GM12801 (cell line): ENCODE results near the gene PKD1.

Experiments
- TF ChIP-seq, protein P1 (sequence below): IDR thresholded peaks from one replicate; pipeline ENCODE4 v1.5.1; 2011; ENCODE audit warnings: control low read depth; ENCODE audit not compliant: insufficient read length; ENCODE audit errors: extremely low read depth

The PKD1 gene

DNA sequence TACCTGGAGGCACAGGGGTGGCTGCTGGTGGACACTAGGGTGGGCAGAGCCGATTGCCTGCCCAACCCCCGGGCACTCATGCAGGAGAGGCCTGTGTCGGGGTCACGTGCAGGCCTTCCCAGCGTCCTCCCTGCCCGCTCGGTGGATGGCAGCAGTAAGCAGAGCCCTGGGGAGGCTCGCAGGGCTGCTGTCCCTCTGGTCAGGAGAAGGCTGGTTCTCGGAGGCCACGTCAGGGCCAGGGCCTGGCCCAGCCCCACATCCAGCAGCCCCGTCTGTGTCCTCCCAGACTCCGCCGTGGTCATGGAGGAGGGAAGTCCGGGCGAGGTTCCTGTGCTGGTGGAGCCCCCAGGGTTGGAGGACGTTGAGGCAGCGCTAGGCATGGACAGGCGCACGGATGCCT, 52.3 kb downstream of the PKD1 start:
- TF ChIP-seq, protein P1, sequence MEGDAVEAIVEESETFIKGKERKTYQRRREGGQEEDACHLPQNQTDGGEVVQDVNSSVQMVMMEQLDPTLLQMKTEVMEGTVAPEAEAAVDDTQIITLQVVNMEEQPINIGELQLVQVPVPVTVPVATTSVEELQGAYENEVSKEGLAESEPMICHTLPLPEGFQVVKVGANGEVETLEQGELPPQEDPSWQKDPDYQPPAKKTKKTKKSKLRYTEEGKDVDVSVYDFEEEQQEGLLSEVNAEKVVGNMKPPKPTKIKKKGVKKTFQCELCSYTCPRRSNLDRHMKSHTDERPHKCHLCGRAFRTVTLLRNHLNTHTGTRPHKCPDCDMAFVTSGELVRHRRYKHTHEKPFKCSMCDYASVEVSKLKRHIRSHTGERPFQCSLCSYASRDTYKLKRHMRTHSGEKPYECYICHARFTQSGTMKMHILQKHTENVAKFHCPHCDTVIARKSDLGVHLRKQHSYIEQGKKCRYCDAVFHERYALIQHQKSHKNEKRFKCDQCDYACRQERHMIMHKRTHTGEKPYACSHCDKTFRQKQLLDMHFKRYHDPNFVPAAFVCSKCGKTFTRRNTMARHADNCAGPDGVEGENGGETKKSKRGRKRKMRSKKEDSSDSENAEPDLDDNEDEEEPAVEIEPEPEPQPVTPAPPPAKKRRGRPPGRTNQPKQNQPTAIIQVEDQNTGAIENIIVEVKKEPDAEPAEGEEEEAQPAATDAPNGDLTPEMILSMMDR = no peak

DNA sequence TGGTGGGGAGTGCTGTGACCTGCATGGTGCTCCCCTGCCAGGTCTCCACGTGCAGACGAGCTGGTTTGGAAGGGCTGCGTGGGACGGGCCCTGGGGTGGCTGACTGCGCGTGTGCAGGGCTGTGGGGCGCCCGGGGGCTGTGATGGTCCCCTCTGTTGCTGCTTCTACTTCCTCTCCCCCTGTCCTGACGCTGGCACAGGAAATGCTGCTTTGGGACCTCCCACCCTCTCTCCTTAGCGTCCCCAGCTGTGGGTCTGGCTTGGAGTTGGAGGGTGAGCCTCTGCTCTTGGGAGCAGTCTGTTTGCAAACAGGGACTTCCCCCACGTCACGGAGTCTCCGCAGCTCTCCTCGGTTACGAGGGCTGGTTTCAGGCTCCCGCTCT, 52.7 kb downstream of the PKD1 start:
- TF ChIP-seq, protein P1 = no peak

DNA sequence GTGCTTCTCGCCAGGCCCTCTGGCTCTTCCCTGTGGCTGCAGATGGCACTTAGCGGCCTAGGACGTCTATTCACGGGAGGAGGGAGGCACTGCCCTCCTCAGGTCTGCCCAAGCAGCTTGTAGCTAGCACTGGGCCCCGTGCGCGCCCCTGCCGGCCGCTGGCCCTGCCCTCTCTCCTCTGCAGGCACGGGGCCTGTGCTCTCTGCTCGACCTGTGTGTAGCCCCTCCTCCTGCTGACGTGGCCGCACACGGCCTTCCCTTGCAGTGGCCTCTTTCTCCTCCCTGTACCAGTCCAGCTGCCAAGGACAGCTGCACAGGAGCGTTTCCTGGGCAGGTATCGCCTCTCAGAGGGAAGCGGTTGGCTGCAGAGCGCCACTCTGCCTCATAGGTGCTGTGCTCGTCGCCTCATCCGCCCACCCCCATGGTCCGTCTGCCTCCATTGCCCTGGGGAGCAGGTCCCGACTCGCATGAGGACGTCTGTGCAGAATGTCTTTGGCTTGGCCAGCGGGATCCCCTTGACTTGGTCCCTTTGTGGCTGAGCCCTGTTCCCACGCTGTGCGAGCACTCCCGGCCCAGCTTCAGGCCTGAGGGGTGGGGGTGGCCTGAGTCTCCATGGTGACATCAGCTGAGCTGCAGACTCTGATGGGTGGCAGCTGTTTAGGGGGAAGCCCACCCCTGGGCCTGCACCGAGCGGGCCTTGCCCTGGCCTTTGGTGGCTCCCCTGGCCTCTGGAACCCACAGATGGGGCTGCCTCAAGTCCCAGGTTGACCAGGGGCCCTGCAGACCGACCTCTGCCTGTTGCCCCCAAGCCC, 53.3 kb downstream of the PKD1 start:
- TF ChIP-seq, protein P1 = no peak

DNA sequence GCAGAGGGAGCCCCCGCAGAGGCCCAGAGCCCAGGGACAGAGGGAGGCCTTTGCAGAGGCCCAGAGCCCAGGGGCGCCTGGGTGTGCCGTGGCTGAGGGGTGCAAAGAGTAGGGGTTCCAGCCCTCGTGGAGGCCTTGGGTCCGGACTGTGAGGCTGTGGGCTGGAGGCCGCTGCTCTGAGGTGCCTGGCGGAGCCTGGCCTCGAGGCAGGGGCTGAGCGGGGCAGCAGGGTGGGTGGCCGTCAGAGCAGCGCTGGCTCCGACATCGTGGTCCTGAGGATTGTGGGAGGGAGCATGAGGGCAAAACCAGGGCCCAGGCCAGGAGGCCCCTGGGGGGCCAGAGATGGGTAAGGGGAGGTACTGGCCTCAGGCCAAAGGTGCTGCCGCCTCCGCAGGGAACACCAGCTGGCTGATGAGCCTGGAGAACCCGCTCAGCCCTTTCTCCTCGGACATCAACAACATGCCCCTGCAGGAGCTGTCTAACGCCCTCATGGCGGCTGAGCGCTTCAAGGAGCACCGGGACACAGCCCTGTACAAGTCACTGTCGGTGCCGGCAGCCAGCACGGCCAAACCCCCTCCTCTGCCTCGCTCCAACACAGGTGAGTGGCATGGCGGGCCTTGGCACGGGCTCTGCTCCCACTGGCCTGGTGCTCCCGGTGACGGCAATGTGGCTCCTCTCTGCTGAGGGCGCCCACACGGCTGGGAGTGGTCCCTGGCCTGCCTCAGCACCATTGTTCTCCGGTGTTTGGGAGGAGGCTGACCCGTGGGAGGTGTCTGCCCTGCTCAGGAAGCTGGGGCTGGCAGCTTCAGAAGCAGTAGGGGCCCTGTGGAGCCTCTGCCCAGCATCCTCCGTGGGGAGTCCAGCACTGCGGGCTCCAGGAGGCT, 54.3 kb downstream of the PKD1 start:
- TF ChIP-seq, protein P1 = no peak

DNA sequence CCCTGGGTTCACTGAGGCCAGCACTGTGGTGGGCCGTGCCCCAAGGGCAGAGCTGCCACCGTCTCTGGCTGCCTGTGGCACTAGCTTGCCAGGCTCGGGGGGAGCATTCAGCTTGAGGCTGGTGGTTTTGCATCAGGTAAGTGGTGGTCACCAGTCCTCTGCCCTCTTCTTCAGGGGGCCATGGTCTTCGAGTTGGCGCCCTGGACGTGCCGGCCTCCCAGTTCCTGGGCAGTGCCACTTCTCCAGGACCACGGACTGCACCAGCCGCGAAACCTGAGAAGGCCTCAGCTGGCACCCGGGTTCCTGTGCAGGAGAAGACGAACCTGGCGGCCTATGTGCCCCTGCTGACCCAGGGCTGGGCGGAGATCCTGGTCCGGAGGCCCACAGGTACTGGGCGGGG, 55.7 kb downstream of the PKD1 start:
- TF ChIP-seq, protein P1 = no peak

DNA sequence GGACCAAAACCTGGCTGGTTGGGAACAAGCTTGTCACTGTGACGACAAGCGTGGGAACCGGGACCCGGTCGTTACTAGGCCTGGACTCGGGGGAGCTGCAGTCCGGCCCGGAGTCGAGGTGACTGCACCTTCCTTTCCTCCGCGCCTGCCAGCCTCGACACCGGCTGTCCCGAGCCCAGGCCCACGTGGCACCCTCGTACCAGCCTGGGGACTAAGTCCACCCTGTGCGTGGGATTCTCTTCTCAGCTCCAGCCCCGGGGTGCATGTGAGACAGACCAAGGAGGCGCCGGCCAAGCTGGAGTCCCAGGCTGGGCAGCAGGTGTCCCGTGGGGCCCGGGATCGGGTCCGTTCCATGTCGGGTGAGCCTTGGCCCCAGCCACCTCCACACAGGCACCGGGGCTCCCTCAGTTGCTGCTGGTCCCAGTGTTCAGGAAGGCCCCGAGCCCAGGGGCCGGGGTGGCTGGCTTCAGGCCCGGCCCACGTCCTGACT, 56.3 kb downstream of the PKD1 start:
- TF ChIP-seq, protein P1 = no peak

DNA sequence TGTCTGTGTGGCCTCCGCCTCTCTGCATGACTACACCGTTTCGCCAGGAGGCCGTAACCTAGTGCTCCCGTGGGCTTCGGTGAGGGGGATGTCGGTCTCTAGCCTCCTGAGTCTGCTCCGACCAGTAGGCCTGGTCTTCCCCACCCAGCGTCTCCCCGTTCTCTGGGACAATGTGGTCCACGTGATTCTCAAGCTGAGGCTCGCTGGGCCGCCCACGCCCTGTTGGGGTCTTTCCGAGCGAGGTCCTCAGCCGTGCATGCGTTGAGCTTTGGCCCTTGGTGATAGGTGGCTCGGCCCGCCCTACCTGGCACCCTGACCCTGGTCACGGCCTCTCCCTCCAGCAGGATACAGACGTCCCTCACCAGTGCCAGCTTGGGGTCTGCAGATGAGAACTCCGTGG, 57.0 kb downstream of the PKD1 start:
- TF ChIP-seq, protein P1 = no peak
